ENCODE results near the gene CXCR6.

- TF ChIP-seq, protein P1, sequence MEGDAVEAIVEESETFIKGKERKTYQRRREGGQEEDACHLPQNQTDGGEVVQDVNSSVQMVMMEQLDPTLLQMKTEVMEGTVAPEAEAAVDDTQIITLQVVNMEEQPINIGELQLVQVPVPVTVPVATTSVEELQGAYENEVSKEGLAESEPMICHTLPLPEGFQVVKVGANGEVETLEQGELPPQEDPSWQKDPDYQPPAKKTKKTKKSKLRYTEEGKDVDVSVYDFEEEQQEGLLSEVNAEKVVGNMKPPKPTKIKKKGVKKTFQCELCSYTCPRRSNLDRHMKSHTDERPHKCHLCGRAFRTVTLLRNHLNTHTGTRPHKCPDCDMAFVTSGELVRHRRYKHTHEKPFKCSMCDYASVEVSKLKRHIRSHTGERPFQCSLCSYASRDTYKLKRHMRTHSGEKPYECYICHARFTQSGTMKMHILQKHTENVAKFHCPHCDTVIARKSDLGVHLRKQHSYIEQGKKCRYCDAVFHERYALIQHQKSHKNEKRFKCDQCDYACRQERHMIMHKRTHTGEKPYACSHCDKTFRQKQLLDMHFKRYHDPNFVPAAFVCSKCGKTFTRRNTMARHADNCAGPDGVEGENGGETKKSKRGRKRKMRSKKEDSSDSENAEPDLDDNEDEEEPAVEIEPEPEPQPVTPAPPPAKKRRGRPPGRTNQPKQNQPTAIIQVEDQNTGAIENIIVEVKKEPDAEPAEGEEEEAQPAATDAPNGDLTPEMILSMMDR (IDR thresholded peaks at IDR 0.05; ENCODE audit: insufficient read depth, low read depth, low read length): no peak
- no peak for TF ChIP-seq EZH2 (IDR thresholded peaks at IDR 0.05; ENCODE audit: insufficient read depth, low read length)
Measured at GRCh38 chr3:45960289-45960688, 17.0 kb downstream of the CXCR6 start.
